Stimulated activated CD4-positive, alpha-beta T cell treated with anti-CD3 and anti-CD28 coated beads, Interleukin-15, amount 100 ng/mL, for 1 hour (primary cell): ENCODE measurements around the gene GPATCH8.

Source experiments
- DNase-seq, 2 donors: peaks; one replicate each; pipeline ENCODE4 v3.0.0-alpha.2; 2020; ENCODE audit warnings: low read depth in 1 of 2, low spot score in 1 of 2

The GPATCH8 gene

GRCh38 chr17:44359006-44359405 lies 144.2 kb downstream of the GPATCH8 start:
- DNase-seq, result no peak

GRCh38 chr17:44358066-44358465 lies 145.1 kb downstream of the GPATCH8 start:
- no peak for DNase-seq

- no peak for DNase-seq
Observed at GRCh38 chr17:44356241-44356640, 147.0 kb downstream of the GPATCH8 start.

GRCh38 chr17:44355642-44356099 lies 147.5 kb downstream of the GPATCH8 start:
- no peak for DNase-seq

GRCh38 chr17:44354582-44355561 lies 148.3 kb downstream of the GPATCH8 start:
- peak; percentile 22 to 56 for DNase-seq

- no peak for DNase-seq
Observed at GRCh38 chr17:44353672-44354331, 149.4 kb downstream of the GPATCH8 start.

GRCh38 chr17:44352828-44353671 lies 150.2 kb downstream of the GPATCH8 start:
- DNase-seq, result no peak

- no peak for DNase-seq
Observed at GRCh38 chr17:44351961-44352827, 151.0 kb downstream of the GPATCH8 start.

- no peak for DNase-seq
Observed at GRCh38 chr17:44351464-44351863, 151.7 kb downstream of the GPATCH8 start.

GRCh38 chr17:44350733-44351226 lies 152.4 kb downstream of the GPATCH8 start:
- DNase-seq, result peak; percentile 51 to 66

- no peak for DNase-seq
Observed at GRCh38 chr17:44349553-44350070, 153.6 kb downstream of the GPATCH8 start.

GRCh38 chr17:44348988-44349364 lies 154.2 kb downstream of the GPATCH8 start:
- no peak for DNase-seq

GRCh38 chr17:44348234-44348987 lies 154.8 kb downstream of the GPATCH8 start:
- DNase-seq, result no peak
